ENCODE data around the gene SLC22A5. TPM values are rescaled to one million over a fixed set of nuclear protein-coding genes. Genes with fewer than 3 reads are reported as not detected.

SLC22A5 gene
- total and polyA plus RNA-seq, 9 of the 15 experiments (the other 6 are each of a cell fraction or from before 2014, with no cell fraction given) = 3.0 to 16.6 (median 8.3) TPM

- Histone ChIP-seq H4K20me1 (replicated peaks; ENCODE audit: control insufficient read depth, insufficient read depth, low read length) (no peaks in the 10 kb centered on the region), H3K4me3 (no peak overlapping the region), H3K79me2 (ENCODE audit: control insufficient read depth, insufficient read depth, low read length) (no peaks in the 10 kb centered on the region), H3K4me2 (ENCODE audit: insufficient read depth, low read length) (no peak overlapping the region), H2AFZ (ENCODE audit: low read depth, low read length) (no peak overlapping the region), H3K9me3 (replicated peaks; ENCODE audit: control insufficient read depth, insufficient read depth, low read depth, low read length) (no peaks in the 10 kb centered on the region), H3K27ac (ENCODE audit: extremely low read depth, low read depth, low read length) (no peak overlapping the region), H3K36me3 (ENCODE audit: control insufficient read depth, insufficient read depth, low read length) (peaks cover 70% of the 10 kb centered on the region; the same call in 2 of the 3 replicates), H3K4me1 (replicated peaks in 1 of 2; ENCODE audit: control insufficient read depth in 2 of 2, insufficient read depth in 2 of 2, low read length in 2 of 2) (peaks cover 10 to 12% of the 10 kb centered on the region in 2 experiments; a peak in 3 of 5 replicates), H3K27me3 (ENCODE audit: control insufficient read depth in 2 of 2, insufficient read depth in 2 of 2, low read length in 2 of 2) (no peaks in the 10 kb centered on the region), H3K9me1 (ENCODE audit: control insufficient read depth, insufficient read depth, low read length) (no peaks in the 10 kb centered on the region), H3K9ac (ENCODE audit: insufficient read depth in 1 of 2, low read depth in 2 of 2, low read length in 2 of 2) (no peak overlapping the region)
- POLR2A ChIA-PET = interaction anchor here (0.9 to 1.1 kb wide), 2 partner anchors 97 to 115 kb away, joined by 3 read pairs; no protein-coding TSS in a partner anchor
- intact Hi-C loops (cut with micrococcal nuclease) (no loop called here), in situ Hi-C loops (cut with MboI) (loop anchor here (25.0 kb wide), 1 partner anchor 329 kb away; the partner anchor contains the start of genes CSF2 and IL3)
- no peak for FAIRE-seq
- no peak for ATAC-seq
- CTCF ChIA-PET (ENCODE audit: low intra/inter-chr PET ratio) = no interaction called here
- DNase-seq (ENCODE audit: extremely low read depth in 1 of 4, low spot score in 3 of 4) = no peak
- BruUV-seq (replicated peaks) = no TSS peak
- WGBS (ENCODE audit: insufficient coverage, low coverage, missing lambda C conversion rate) = 69% methylated on average over 5 of the region's 5 CpGs
- TF ChIP-seq GABPB1 (CRISPR knock-in tag; IDR thresholded peaks at IDR 0.05) (no peak), PHF21A (IDR thresholded peaks at IDR 0.05; ENCODE audit: borderline replicate concordance, low read depth) (no peak), PCBP2 (IDR thresholded peaks at IDR 0.05; ENCODE audit: low read depth, low read length, poor library complexity, severe bottlenecking) (no peak), ZNF311 (CRISPR knock-in tag; IDR thresholded peaks at IDR 0.05) (no peak), NR1H2 (CRISPR knock-in tag; IDR thresholded peaks at IDR 0.05) (no peak), YBX1 (IDR thresholded peaks at IDR 0.05) (no peak), ATF7 (IDR thresholded peaks at IDR 0.05) (no peak), MCM7 (IDR thresholded peaks at IDR 0.05) (no peak), EWSR1 (IDR thresholded peaks at IDR 0.05; ENCODE audit: borderline replicate concordance, low read depth, partially characterized antibody) (no peak), TEAD2 (tag; IDR thresholded peaks at IDR 0.05) (no peak), GTF3C2 (IDR thresholded peaks at IDR 0.05; ENCODE audit: borderline replicate concordance, extremely low read depth, insufficient read length) (no peak)
- TF ChIP-seq, protein P1, sequence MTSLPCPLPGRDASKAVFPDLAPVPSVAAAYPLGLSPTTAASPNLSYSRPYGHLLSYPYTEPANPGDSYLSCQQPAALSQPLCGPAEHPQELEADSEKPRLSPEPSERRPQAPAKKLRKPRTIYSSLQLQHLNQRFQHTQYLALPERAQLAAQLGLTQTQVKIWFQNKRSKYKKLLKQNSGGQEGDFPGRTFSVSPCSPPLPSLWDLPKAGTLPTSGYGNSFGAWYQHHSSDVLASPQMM (CRISPR knock-in tag; IDR thresholded peaks at IDR 0.05) = no peak
- TF ChIP-seq, protein P2, sequence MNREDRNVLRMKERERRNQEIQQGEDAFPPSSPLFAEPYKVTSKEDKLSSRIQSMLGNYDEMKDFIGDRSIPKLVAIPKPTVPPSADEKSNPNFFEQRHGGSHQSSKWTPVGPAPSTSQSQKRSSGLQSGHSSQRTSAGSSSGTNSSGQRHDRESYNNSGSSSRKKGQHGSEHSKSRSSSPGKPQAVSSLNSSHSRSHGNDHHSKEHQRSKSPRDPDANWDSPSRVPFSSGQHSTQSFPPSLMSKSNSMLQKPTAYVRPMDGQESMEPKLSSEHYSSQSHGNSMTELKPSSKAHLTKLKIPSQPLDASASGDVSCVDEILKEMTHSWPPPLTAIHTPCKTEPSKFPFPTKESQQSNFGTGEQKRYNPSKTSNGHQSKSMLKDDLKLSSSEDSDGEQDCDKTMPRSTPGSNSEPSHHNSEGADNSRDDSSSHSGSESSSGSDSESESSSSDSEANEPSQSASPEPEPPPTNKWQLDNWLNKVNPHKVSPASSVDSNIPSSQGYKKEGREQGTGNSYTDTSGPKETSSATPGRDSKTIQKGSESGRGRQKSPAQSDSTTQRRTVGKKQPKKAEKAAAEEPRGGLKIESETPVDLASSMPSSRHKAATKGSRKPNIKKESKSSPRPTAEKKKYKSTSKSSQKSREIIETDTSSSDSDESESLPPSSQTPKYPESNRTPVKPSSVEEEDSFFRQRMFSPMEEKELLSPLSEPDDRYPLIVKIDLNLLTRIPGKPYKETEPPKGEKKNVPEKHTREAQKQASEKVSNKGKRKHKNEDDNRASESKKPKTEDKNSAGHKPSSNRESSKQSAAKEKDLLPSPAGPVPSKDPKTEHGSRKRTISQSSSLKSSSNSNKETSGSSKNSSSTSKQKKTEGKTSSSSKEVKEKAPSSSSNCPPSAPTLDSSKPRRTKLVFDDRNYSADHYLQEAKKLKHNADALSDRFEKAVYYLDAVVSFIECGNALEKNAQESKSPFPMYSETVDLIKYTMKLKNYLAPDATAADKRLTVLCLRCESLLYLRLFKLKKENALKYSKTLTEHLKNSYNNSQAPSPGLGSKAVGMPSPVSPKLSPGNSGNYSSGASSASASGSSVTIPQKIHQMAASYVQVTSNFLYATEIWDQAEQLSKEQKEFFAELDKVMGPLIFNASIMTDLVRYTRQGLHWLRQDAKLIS (CRISPR knock-in tag; IDR thresholded peaks at IDR 0.05) = no peak
These were observed 21.7 kb downstream of the SLC22A5 start for GRCh38 chr5:132391247-132391646.
